ENCODE measurements around the gene DCAF6.

The DCAF6 gene

GRCh38 chr1:168088511-168089325 is 152.2 kb downstream of the DCAF6 start:
- DNase-seq = no peak

GRCh38 chr1:168089326-168089978 is 153.0 kb downstream of the DCAF6 start:
- DNase-seq = no peak

- DNase-seq = no peak
Measured at GRCh38 chr1:168089979-168090337, 153.5 kb downstream of the DCAF6 start.

- no peak for DNase-seq
Measured at GRCh38 chr1:168090395-168090794, 153.9 kb downstream of the DCAF6 start.

- DNase-seq = no peak
Measured at GRCh38 chr1:168091063-168091462, 154.6 kb downstream of the DCAF6 start.

GRCh38 chr1:168091720-168092550 is 155.5 kb downstream of the DCAF6 start:
- DNase-seq = no peak

- no peak for DNase-seq
Measured at GRCh38 chr1:168092566-168093355, 156.3 kb downstream of the DCAF6 start.

- no peak for DNase-seq
Measured at GRCh38 chr1:168093616-168094015, 157.1 kb downstream of the DCAF6 start.

GRCh38 chr1:168095476-168095875 is 159.0 kb downstream of the DCAF6 start:
- DNase-seq = no peak

GRCh38 chr1:168096296-168097165 is 160.0 kb downstream of the DCAF6 start:
- DNase-seq = no peak

- no peak for DNase-seq
Measured at GRCh38 chr1:168097921-168098528, 161.5 kb downstream of the DCAF6 start.

- no peak for DNase-seq
Measured at GRCh38 chr1:168098534-168099320, 162.2 kb downstream of the DCAF6 start.

- DNase-seq = no peak
Measured at GRCh38 chr1:168099337-168099801, 162.9 kb downstream of the DCAF6 start.

- no peak for DNase-seq
Measured at GRCh38 chr1:168100315-168101002, 164.0 kb downstream of the DCAF6 start.

- no peak for DNase-seq
Measured at GRCh38 chr1:168101336-168101735, 164.9 kb downstream of the DCAF6 start.

GRCh38 chr1:168102487-168102886 is 166.0 kb downstream of the DCAF6 start:
- DNase-seq = no peak

- DNase-seq = no peak
Measured at GRCh38 chr1:168104535-168104934, 168.1 kb downstream of the DCAF6 start.

- no peak for DNase-seq
Measured at GRCh38 chr1:168105846-168106245, 169.4 kb downstream of the DCAF6 start.

GRCh38 chr1:168106274-168106673 is 169.8 kb downstream of the DCAF6 start:
- DNase-seq = no peak

Measured in hematopoietic multipotent progenitor cell treated with erythropoietin and hydrocortisone succinate and interleukin-3 and kit ligand, for 6 days (in vitro differentiated cells).